Thymus (tissue), 11 donors: ENCODE measurements around the gene AUTS2. TPM values are rescaled to one million over a fixed set of nuclear protein-coding genes. Genes with fewer than 3 reads are reported as not detected.

Experiments used
- DNase-seq, 9 donors: peaks; one replicate each; pipeline ENCODE4 v3.0.0-alpha.2; 2013; ENCODE audit warnings: low spot score in 9 of 9, low read depth in 6 of 9, missing footprints in 1 of 9
- H3K27ac ChIP-seq, 2 donors: one replicate each; pipeline ENCODE4 v1.5.1; 2013; ENCODE audit warnings: control low read depth in 1 of 2, low read depth in 1 of 2, low read length in 1 of 2, mild to moderate bottlenecking in 1 of 2, moderate library complexity in 1 of 2
- H3K27me3 ChIP-seq, 2 donors: one replicate each; pipeline ENCODE4 v1.5.1; 2013; ENCODE audit warnings: low read length in 1 of 2; ENCODE audit not compliant: control insufficient read depth in 2 of 2, insufficient read depth in 1 of 2
- H3K36me3 ChIP-seq, 2 donors: one replicate each; pipeline ENCODE4 v1.5.1; 2013; ENCODE audit warnings: low read length in 1 of 2, mild to moderate bottlenecking in 1 of 2, moderate library complexity in 1 of 2; ENCODE audit not compliant: control insufficient read depth in 2 of 2, insufficient read depth in 2 of 2
- H3K4me1 ChIP-seq, 2 donors: one replicate each; pipeline ENCODE4 v1.5.1; 2013; ENCODE audit warnings: low read length in 2 of 2; ENCODE audit not compliant: control insufficient read depth in 2 of 2, insufficient read depth in 2 of 2
- H3K4me3 ChIP-seq, 2 donors: one replicate each; pipeline ENCODE4 v1.5.1; 2013; ENCODE audit warnings: low read length in 2 of 2, control low read depth in 1 of 2, mild to moderate bottlenecking in 1 of 2
- H3K9me3 ChIP-seq, 2 donors: one replicate each; pipeline ENCODE4 v1.5.1; 2013; ENCODE audit warnings: low read length in 1 of 2, mild to moderate bottlenecking in 1 of 2; ENCODE audit not compliant: control insufficient read depth in 2 of 2, insufficient read depth in 1 of 2
- WGBS: extraction: QIAGEN DNeasy Blood & Tissue Kit; methylation state at CpG from one replicate; pipeline ENCODE4 v1.1.7; 2013; 5-methylcytosine and 5-hydroxymethylcytosine counted together
- polyA plus RNA-seq: library from polyadenylated mRNA; stranded (reverse); fragments of 200-250 nt; gene quantifications from one replicate; pipeline ENCODE4 v1.2.3, GENCODE V29; 2013
- total RNA-seq: library from RNA; stranded (reverse); fragments of 120-200 nt; gene quantifications from one replicate; pipeline ENCODE4 v1.2.4, GENCODE V29; 2013
- donor health status: healthy.

AUTS2 gene
- total and polyA plus RNA-seq, 2 donors, result 9.2 to 17.1 TPM

DNA sequence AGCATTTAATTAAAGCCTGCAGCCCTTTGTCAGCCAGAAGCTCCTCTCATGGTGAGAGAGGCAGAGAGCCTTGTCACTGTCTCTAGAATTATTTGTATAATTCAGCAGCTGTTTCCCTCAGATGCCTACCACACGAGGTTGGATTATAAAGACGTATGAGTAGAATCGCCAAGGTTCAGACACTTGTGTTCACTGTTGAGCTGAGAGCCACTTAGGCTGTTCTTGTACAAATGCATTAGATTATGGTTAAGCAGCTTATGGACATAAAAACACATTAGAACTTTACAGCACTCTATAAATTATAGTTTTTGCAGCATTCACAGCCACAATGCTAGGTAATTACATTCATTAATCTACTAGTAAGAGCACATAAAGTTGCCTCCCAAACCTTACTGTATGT is 282.6 kb downstream of the AUTS2 start:
- Histone ChIP-seq H3K9me3 (no peaks in the 10 kb centered on the region), H3K36me3 (no peaks in the 10 kb centered on the region), H3K4me3 (no peak overlapping the region), H3K27ac (no peak overlapping the region), H3K27me3 (no peaks in the 10 kb centered on the region), H3K4me1 (peaks cover 9 to 12% of the 10 kb centered on the region in 2 donors)
- peak in 1 of 9 donors; percentile 43 for DNase-seq
- 12% methylated on average over 3 of the region's 3 CpGs for WGBS

DNA sequence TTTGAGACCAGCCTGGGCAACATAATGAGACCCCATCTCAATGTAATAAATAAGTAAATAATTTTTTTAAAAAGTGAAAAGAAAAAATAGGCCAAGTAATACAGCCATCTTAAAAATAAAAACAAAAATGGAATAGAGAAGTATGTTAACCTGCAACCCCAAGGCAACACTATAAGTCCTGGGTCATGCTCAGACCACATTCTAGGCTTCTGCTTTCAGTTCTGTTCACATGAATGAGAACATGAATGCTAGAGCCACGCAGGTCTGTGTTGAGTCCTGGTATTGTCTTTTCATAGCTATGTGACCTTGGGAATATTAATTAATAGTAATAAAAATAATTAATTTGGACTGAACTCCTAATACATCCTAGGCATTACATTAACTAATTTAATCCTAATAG is 284.0 kb downstream of the AUTS2 start:
- Histone ChIP-seq H3K4me3 (no peak overlapping the region), H3K27me3 (no peaks in the 10 kb centered on the region), H3K27ac (no peak overlapping the region), H3K36me3 (no peaks in the 10 kb centered on the region), H3K9me3 (no peaks in the 10 kb centered on the region), H3K4me1 (peaks cover 12% of the 10 kb centered on the region in 2 donors)
- DNase-seq, result no peak
- 86% methylated on average over 1 of the region's 1 CpG for WGBS

DNA sequence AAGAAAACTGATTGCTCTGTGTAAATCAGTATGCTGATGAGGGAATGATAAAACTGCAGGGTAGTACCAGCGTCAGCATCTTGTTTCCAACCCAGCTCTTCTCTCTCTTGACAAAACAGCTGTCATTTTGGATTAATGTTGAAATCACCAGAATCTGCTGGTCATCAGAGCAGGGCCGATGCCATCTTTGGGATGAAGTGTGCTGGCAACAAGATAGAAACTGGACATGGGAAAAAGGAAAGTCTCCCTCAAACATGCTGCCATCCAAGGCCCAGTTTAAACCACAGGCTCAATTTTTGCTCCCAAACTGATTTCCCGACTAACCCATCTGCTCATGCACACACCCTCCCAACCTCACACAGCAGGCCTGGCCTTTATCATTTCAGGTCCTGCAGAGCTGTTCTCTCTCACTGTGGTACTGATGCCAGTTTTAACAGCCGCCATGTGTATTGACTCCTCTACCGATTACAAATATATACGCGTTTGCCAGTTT is 285.2 kb downstream of the AUTS2 start:
- 98% methylated on average over 7 of the region's 7 CpGs for WGBS
- Histone ChIP-seq H3K36me3 (no peaks in the 10 kb centered on the region), H3K9me3 (no peaks in the 10 kb centered on the region), H3K27me3 (no peaks in the 10 kb centered on the region), H3K4me1 (peaks cover 12% of the 10 kb centered on the region in 2 donors), H3K4me3 (no peak overlapping the region), H3K27ac (no peak overlapping the region)
- DNase-seq, result no peak

DNA sequence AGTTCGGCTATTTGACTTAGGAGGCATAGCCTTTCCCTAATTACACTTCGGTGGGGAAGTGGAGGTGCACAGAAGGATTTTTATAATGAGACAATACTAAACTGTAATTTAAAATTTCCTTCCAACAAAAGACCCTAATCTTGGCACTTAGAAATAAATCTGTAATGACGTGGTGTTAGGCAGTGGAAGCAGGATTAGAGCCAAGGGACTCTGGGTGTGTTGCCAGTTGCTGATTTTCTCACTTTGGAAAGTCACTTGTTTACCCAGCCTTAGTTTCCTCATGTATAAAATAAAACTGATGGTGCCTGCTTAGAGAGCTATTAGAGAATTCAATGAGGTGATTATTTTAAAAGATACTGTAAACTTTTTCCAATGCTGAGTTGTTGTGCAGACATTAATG is 287.2 kb downstream of the AUTS2 start:
- no peaks in the 10 kb centered on the region for H3K27me3 ChIP-seq
- DNase-seq, result no peak
- H3K9me3 ChIP-seq, result no peaks in the 10 kb centered on the region
- peaks cover 17 to 23% of the 10 kb centered on the region in 2 donors for H3K4me1 ChIP-seq
- 94% methylated on average over 3 of the region's 3 CpGs for WGBS
- H3K27ac ChIP-seq, result no peak overlapping the region
- H3K36me3 ChIP-seq, result no peaks in the 10 kb centered on the region
- H3K4me3 ChIP-seq, result no peak overlapping the region

DNA sequence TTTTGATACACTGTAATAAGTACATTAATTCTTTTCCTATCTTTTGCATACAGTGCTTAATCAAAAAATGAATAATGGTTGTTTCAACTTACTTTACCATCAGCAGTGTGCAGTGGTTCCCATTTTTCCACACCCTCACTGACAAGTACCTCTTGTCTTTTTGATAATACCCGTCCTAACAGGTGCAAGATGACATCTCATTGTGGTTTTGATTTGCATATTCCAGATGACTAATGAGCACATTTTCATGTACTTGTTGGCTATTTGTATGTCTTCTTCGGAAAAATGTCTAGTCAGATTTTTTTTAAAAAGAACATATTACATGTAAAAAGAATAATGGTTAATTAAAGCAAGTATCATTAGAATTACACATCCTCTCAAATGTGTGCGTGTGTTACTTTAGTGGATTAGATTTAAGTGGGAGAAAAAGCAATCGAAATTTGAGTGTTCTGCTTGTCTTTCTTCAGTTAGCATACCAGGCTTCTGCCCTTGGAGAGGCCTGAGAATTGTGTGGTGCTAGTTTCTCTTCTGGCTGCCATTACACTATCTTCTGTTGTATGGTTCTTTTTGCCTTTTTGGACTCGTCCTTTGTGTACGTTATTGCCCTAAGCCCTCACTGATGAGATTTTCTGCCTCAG is 291.2 kb downstream of the AUTS2 start:
- H3K27me3 ChIP-seq, result no peaks in the 10 kb centered on the region
- peak in 5 of 9 donors; percentile 39 to 82 (median 55) for DNase-seq
- no peaks in the 10 kb centered on the region for H3K36me3 ChIP-seq
- peaks cover 27 to 44% of the 10 kb centered on the region in 2 donors for H3K4me1 ChIP-seq
- H3K9me3 ChIP-seq, result no peaks in the 10 kb centered on the region
- H3K27ac ChIP-seq, result peak overlapping the region; percentile 75 to 92
- 60% methylated on average over 6 of the region's 6 CpGs for whole genome bisulfite sequencing
- no peak overlapping the region for H3K4me3 ChIP-seq

DNA sequence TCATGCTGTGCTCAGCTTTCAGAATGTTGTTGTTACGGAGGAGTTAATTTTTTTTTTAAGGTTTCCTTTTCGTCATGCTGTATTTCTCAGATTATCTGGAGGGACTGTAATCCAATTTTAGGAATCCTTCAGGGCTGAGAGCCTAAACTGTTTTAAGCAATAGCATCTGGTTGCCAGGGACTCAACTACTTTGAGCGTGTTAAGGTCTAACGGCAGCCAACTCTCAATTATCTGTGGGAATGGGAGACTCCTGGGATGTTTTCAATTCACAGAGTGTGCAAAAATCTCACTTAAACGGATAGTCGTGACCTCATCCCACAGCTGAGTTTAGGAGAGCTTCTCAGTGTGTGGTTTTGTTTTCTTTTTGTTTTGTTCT is 291.7 kb downstream of the AUTS2 start:
- no peaks in the 10 kb centered on the region for H3K9me3 ChIP-seq
- H3K36me3 ChIP-seq, result no peaks in the 10 kb centered on the region
- peaks cover 27 to 44% of the 10 kb centered on the region in 2 donors for H3K4me1 ChIP-seq
- peak overlapping the region; percentile 75 to 92 for H3K27ac ChIP-seq
- H3K4me3 ChIP-seq, result no peak overlapping the region
- WGBS, result 51% methylated on average over 6 of the region's 6 CpGs
- no peaks in the 10 kb centered on the region for H3K27me3 ChIP-seq
- peak in 4 of 9 donors; percentile 38 to 76 (median 50) for DNase-seq

DNA sequence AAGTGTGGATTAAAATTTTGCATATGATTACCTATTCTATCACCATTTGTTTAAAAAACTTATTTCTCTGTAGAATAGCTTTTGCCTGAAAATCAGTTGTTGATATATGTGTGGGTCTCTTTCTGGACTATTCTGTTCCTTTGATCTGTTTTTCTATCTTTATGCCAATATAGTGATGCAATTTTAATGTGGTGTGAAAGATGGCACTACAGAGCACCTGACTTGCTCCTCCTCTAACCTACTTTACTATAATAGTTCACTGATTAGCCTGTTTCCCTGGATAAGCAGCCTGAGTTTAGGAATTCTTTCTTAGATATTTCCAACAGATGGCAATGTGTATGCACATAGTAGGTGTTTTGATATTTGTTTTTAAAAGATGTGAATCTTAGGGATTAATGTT is 294.5 kb downstream of the AUTS2 start:
- DNase-seq, result peak in 2 of 9 donors; percentile 21 to 56
- peak overlapping the region in 1 of 2 donors; percentile 52 for H3K27ac ChIP-seq
- H3K9me3 ChIP-seq, result no peaks in the 10 kb centered on the region
- H3K4me3 ChIP-seq, result no peak overlapping the region
- H3K36me3 ChIP-seq, result no peaks in the 10 kb centered on the region
- H3K27me3 ChIP-seq, result no peaks in the 10 kb centered on the region
- peaks cover 29 to 60% of the 10 kb centered on the region in 2 donors for H3K4me1 ChIP-seq

DNA sequence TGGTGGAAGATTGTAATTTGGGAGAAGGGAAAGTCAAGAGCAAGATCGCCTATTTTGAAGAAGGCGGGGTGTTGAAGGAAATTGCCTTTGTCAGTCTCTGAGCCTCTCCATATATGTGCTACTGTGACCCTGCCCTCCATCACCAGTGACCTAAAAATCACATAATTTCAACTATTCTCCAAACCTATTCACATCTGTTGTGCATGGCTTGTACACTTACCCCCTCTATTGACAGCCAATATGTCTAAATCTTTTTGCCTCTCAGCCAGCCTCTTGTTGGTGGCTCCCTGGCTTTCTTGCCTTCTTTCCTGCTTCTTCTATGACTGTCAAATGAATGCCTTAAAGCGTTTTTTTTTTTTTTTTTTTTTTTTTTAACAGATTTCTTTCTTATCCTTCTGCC is 295.6 kb downstream of the AUTS2 start:
- 77% methylated on average over 3 of the region's 3 CpGs for WGBS
- no peaks in the 10 kb centered on the region for H3K27me3 ChIP-seq
- DNase-seq, result peak in 5 of 9 donors; percentile 46 to 83 (median 56)
- no peaks in the 10 kb centered on the region for H3K36me3 ChIP-seq
- no peaks in the 10 kb centered on the region for H3K9me3 ChIP-seq
- no peak overlapping the region for H3K4me3 ChIP-seq
- peaks cover 35 to 62% of the 10 kb centered on the region in 2 donors for H3K4me1 ChIP-seq
- peak overlapping the region; percentile 26 to 52 for H3K27ac ChIP-seq

DNA sequence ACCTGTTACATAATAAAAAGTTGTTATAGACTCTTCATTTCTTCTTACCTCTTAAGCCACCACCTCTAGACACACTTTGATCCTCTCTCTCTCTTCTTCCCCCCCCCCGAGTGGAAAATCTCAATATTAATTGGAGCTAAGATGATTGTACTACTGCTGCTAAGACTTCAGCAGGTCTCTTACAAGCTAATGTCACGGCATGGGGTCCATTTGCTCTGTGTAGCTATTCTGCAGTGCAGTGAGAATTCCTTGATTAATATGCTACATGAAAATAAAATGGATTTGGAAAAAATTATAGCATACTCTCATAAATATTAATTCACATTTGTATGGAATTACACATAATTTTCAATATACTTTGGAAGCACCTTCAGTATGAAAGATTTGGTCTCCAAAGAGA is 297.2 kb downstream of the AUTS2 start:
- Histone ChIP-seq H3K4me1 (peaks cover 27 to 50% of the 10 kb centered on the region in 2 donors), H3K36me3 (no peaks in the 10 kb centered on the region), H3K27me3 (no peaks in the 10 kb centered on the region), H3K9me3 (no peaks in the 10 kb centered on the region), H3K4me3 (no peak overlapping the region), H3K27ac (no peak overlapping the region)
- WGBS, result 97% methylated on average over 2 of the region's 2 CpGs
- DNase-seq, result no peak
